GM18520 (cell line): ENCODE measurements around the gene TRIP13.

Experiments
- ATAC-seq: cut with Tn5 transposase; IDR thresholded peaks from one replicate; pipeline ENCODE4 v1.9.1; 2021; ENCODE audit not compliant: unreplicated experiment

TRIP13 gene

GRCh38 chr5:963673-964531, 71.2 kb downstream of the TRIP13 start:
- ATAC-seq, result no peak

GRCh38 chr5:964821-965220, 72.1 kb downstream of the TRIP13 start:
- no peak for ATAC-seq

- ATAC-seq, result no peak
Measured at GRCh38 chr5:965604-966344, 73.1 kb downstream of the TRIP13 start.

GRCh38 chr5:966345-966710, 73.6 kb downstream of the TRIP13 start:
- no peak for ATAC-seq

GRCh38 chr5:966941-967340, 74.3 kb downstream of the TRIP13 start:
- ATAC-seq, result no peak
